Measurements from ENCODE around the gene OSBPL8. TPM values are rescaled to one million over a fixed set of nuclear protein-coding genes. Genes with fewer than 3 reads are reported as not detected.
"Not testable (repeated sequence)": the region's sequence is repeated elsewhere in the genome, so short reads cannot be mapped to it uniquely, and the experiment has no call there.

Gene OSBPL8
- total RNA-seq, 2 experiments from 2014 or later, result 69.8 to 73.7 TPM

DNA sequence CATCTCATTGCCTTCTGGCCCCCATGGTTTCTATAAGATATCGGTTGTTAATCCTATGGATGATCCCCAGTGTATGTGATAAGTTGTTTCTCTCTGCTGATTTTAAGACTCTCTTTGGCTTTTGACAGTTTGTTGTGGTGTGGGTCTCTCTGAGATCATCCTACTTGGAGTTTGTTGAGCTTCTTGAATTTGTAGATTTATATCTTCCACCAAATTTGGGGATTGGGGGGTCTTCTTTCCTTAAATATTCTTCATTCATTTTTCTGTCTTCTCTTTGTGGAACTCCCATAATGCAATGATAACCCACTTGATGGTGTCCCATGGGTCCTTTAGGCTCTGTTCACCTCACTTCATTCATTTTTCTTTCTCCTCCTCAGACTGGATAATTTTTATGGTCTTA is 191.3 kb downstream of the OSBPL8 start:
- H3K4me3 Mint-ChIP-seq, result no peak overlapping the region
- no peaks in the 10 kb centered on the region for H3K27me3 Mint-ChIP-seq
- H3K9me3 Mint-ChIP-seq, result peaks cover 12% of the 10 kb centered on the region
- H3K4me1 Mint-ChIP-seq (ENCODE audit: low read depth), result peaks cover 11% of the 10 kb centered on the region
- intact Hi-C loops (cut with micrococcal nuclease), result loop anchor here (5.0 kb wide), 1 partner anchor 89 kb away; no protein-coding TSS in a partner anchor
- H3K27ac Mint-ChIP-seq, result no peak overlapping the region
- CTCF ChIA-PET, result no interaction called here
- POLR2A ChIA-PET, result no interaction called here
- DNase-seq, result no peak
- peaks cover 71% of the 10 kb centered on the region for H3K36me3 Mint-ChIP-seq

DNA sequence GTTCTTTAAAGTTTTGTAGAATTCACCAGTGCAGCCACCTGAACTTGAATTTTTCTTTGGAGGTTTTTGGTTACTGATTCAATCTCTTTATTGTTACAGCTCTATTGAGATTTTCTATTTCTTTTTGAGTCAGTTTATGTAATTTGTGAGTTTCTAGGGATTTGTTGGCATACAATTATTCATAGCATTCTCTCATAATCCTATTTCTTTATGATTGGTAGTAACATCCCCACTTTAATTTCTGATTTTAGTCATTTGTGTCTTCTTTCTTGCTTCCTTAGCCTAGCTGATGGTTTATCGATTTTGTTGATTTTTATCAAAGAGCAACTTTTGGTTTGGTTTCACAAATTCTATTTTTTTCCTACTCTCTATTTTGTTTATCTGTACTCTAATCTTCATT is 193.4 kb downstream of the OSBPL8 start:
- intact Hi-C loops (cut with micrococcal nuclease), result loop anchor here (1.0 to 5.0 kb wide), 2 partner anchors 19 to 91 kb away; no protein-coding TSS in a partner anchor
- DNase-seq, result no peak
- Mint-ChIP-seq H3K27ac (no peak overlapping the region), H3K9me3 (peaks cover 12% of the 10 kb centered on the region), H3K27me3 (no peaks in the 10 kb centered on the region), H3K4me1 (ENCODE audit: low read depth) (peaks cover 11% of the 10 kb centered on the region), H3K36me3 (peaks cover 67% of the 10 kb centered on the region), H3K4me3 (no peak overlapping the region)
- CTCF ChIA-PET, result no interaction called here
- POLR2A ChIA-PET, result interaction anchor here (1.2 kb wide), 1 partner anchor 18 kb away, joined by 5 read pairs; the partner anchor contains the start of gene BBS10

DNA sequence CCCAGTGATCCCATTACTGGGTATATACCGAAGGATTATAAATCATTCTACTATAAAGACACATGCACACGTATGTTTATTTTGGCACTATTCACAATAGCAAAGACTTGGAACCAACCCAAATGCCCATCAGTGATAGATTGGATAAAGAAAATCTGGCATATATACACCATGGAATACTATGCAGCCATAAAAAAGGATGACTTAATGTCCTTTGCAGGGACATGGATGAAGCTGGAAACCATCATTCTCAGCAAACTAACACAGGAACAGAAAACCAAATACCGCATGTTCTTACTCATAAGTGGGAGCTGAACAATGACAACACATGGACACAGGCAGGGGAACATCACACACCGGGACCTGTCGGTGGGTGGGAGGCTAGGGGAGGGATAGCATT is 195.4 kb downstream of the OSBPL8 start:
- POLR2A ChIA-PET; DNase-seq; CTCF ChIA-PET; intact Hi-C loops (cut with micrococcal nuclease); H3K27me3 Mint-ChIP-seq; H3K4me3 Mint-ChIP-seq; H3K27ac Mint-ChIP-seq: not testable (repeated sequence)
- peaks cover 55% of the 10 kb centered on the region for H3K36me3 Mint-ChIP-seq
- peaks cover 11% of the 10 kb centered on the region for H3K4me1 Mint-ChIP-seq (ENCODE audit: low read depth)
- peaks cover 12% of the 10 kb centered on the region for H3K9me3 Mint-ChIP-seq

DNA sequence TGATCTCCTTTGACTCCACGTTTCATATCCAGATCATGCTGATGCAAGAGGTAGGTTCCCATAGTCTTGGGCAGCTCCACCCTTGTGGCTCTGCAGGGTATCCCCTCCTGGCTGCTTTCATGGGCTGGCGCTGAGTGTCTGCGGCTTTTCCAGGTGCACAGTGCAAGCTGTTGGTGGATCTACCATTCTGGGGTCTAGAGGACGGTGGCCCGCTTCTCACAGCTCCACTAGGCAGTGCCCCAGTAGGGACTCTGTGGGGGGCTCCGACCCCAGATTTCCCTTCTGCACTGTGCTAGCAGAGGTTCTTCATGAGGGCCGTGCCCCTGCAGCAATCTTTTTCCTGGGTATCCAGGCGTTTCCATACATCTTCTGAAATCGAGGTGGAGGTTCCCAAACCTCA is 199.3 kb downstream of the OSBPL8 start:
- peaks cover 6% of the 10 kb centered on the region for H3K9me3 Mint-ChIP-seq
- peaks cover 27% of the 10 kb centered on the region for H3K36me3 Mint-ChIP-seq
- H3K27me3 Mint-ChIP-seq, result no peaks in the 10 kb centered on the region
- DNase-seq, result no peak
- CTCF ChIA-PET, result no interaction called here
- H3K4me3 Mint-ChIP-seq, result no peak overlapping the region
- POLR2A ChIA-PET, result no interaction called here
- intact Hi-C loops (cut with micrococcal nuclease), result no loop called here
- no peaks in the 10 kb centered on the region for H3K4me1 Mint-ChIP-seq (ENCODE audit: low read depth)
- H3K27ac Mint-ChIP-seq, result no peak overlapping the region

DNA sequence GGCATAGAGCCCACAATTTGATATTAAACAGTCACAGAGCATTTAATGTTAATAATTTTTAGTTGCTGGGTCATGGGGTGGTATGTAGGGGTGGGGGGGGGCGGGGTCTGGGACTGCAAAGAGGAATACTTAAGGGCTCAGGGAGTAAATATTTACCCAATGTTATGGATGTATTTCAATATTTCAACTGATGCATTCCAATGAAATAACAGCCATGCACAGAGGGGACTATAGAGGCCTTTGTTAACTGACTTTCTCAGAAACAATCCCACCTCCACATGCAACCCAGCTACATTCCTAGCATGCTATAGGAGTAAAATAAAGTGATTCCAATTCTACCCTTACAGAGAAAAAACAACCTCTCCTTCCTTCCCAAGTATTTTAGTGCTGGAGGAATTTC is 203.5 kb downstream of the OSBPL8 start:
- ChIA-PET POLR2A (no interaction called here), CTCF (no interaction called here)
- DNase-seq, result no peak
- Mint-ChIP-seq H3K27ac (no peak overlapping the region), H3K9me3 (no peaks in the 10 kb centered on the region), H3K4me1 (ENCODE audit: low read depth) (no peaks in the 10 kb centered on the region), H3K27me3 (no peaks in the 10 kb centered on the region), H3K4me3 (no peak overlapping the region), H3K36me3 (peaks cover 10% of the 10 kb centered on the region)
- intact Hi-C loops (cut with micrococcal nuclease), result no loop called here

- Mint-ChIP-seq H3K36me3 (peaks cover 2% of the 10 kb centered on the region), H3K27ac (peak within 1 kb of the TSS; percentile 90), H3K4me3 (peak within 1 kb of the TSS; percentile 91), H3K9me3 (no peaks in the 10 kb centered on the region), H3K4me1 (ENCODE audit: low read depth) (peaks cover 25% of the 10 kb centered on the region), H3K27me3 (no peaks in the 10 kb centered on the region)
- intact Hi-C loops (cut with micrococcal nuclease), result loop anchor here (1.0 to 10.0 kb wide), 8 partner anchors 94 to 1811 kb away; partner anchors contain the start of genes ATXN7L3B, CAPS2, GLIPR1L1 and KRR1
- CTCF ChIA-PET, result interaction anchor here (0.8 to 2.5 kb wide), 18 partner anchors 9 to 863 kb away, joined by 3 to 11 read pairs (median 4); partner anchors contain the start of genes NAP1L1 and PHLDA1
- POLR2A ChIA-PET, result interaction anchor here (0.5 to 2.3 kb wide), 7 partner anchors 18 to 345 kb away, joined by 3 to 9 read pairs (median 4); partner anchors contain the start of genes OSBPL8 and PHLDA1
- DNase-seq, result peak; percentile 93
Observed at GRCh38 chr12:76348079-76348901, 211.3 kb downstream of the OSBPL8 start, which contains the start of gene BBS10. BBS10 (minus strand) TSS chr12:76348415; CDS start chr12:76348358, 57 bp downstream.

GRCh38 chr12:76346798-76347420 is 212.7 kb downstream of the OSBPL8 start:
- POLR2A ChIA-PET, result interaction anchor here (1.2 to 2.3 kb wide), 5 partner anchors 19 to 262 kb away, joined by 4 to 9 read pairs (median 5); partner anchors contain the start of genes NAP1L1 and OSBPL8
- DNase-seq, result peak; percentile 42
- CTCF ChIA-PET, result interaction anchor here (0.6 to 2.5 kb wide), 12 partner anchors 10 to 314 kb away, joined by 3 to 11 read pairs (median 4); partner anchors contain the start of gene NAP1L1
- Mint-ChIP-seq H3K9me3 (no peaks in the 10 kb centered on the region), H3K27ac (no peak overlapping the region), H3K4me3 (peak overlapping the region; percentile 91), H3K27me3 (no peaks in the 10 kb centered on the region), H3K36me3 (peaks cover 2% of the 10 kb centered on the region), H3K4me1 (ENCODE audit: low read depth) (peaks cover 26% of the 10 kb centered on the region)
- intact Hi-C loops (cut with micrococcal nuclease), result loop anchor here (1.0 to 10.0 kb wide), 14 partner anchors 19 to 1810 kb away; partner anchors contain the start of genes ATXN7L3B, CAPS2, GLIPR1 and GLIPR1L1

GRCh38 chr12:76346236-76346635 is 213.3 kb downstream of the OSBPL8 start:
- intact Hi-C loops (cut with micrococcal nuclease), result loop anchor here (2.0 to 10.0 kb wide), 7 partner anchors 96 to 1809 kb away; partner anchors contain the start of genes ATXN7L3B, CAPS2, GLIPR1L1 and ZDHHC17
- DNase-seq, result no peak
- CTCF ChIA-PET, result interaction anchor here (0.9 kb wide), 1 partner anchor 187 kb away, joined by 3 read pairs; no protein-coding TSS in a partner anchor
- no peaks in the 10 kb centered on the region for H3K9me3 Mint-ChIP-seq
- peaks cover 2% of the 10 kb centered on the region for H3K36me3 Mint-ChIP-seq
- no peak overlapping the region for H3K27ac Mint-ChIP-seq
- no peak overlapping the region for H3K4me3 Mint-ChIP-seq
- no peaks in the 10 kb centered on the region for H3K27me3 Mint-ChIP-seq
- POLR2A ChIA-PET, result no interaction called here
- H3K4me1 Mint-ChIP-seq (ENCODE audit: low read depth), result peaks cover 30% of the 10 kb centered on the region

DNA sequence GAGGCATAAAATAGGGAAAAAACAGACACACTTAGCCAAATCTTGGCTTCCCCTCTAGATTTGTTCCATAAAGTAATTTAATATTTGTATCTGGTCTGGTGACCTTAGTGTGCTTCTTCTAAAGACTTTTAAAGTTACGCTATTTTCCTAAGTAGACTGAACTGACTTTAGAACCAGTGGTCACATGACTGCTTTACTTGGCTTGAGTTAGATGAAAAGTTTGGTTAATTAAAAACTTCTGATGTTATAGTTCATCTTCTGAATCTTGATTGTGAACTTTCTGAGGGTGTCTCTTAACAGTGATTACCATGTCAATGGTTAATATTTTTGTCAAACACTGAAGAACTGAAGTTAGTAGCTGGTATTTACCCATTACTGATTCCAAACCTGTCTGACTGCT is 214.0 kb downstream of the OSBPL8 start:
- H3K4me3 Mint-ChIP-seq, result no peak overlapping the region
- no peaks in the 10 kb centered on the region for H3K27me3 Mint-ChIP-seq
- POLR2A ChIA-PET, result interaction anchor here (0.6 kb wide), 1 partner anchor 281 kb away, joined by 4 read pairs; no protein-coding TSS in a partner anchor
- no peaks in the 10 kb centered on the region for H3K9me3 Mint-ChIP-seq
- no peak overlapping the region for H3K27ac Mint-ChIP-seq
- H3K4me1 Mint-ChIP-seq (ENCODE audit: low read depth), result peaks cover 30% of the 10 kb centered on the region
- DNase-seq, result no peak
- CTCF ChIA-PET, result interaction anchor here (0.9 kb wide), 1 partner anchor 186 kb away, joined by 3 read pairs; no protein-coding TSS in a partner anchor
- intact Hi-C loops (cut with micrococcal nuclease), result loop anchor here (5.0 to 10.0 kb wide), 5 partner anchors 97 to 1808 kb away; partner anchors contain the start of genes ATXN7L3B, CAPS2, GLIPR1L1 and ZDHHC17
- peaks cover 2% of the 10 kb centered on the region for H3K36me3 Mint-ChIP-seq

DNA sequence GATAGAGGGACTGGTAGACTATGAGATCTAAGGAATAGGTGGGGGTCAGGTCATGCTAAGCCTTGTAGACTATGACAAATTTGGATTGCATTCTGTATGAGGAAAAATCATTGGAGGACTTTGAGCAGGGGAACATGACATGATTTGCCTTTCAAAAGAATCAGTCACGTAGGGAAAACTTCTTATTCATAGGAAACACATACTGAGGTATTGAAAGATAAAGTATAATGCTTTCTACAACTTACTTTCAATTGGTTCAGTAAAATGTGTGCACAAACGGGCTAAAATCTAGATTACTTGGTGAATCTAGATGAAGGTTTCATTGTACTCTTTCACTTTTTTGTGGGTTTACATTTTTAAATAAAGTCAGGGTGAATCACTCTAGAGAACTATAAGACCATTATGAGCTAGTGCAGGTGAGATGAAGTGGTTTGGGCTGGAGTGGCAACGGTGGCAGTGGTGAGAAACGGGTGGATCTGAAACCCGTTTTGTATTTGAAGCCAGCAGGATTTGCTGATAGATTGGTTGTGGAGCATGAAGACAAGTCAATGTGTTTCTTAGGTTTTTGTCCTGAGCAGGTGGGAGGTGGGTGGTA is 218.0 kb downstream of the OSBPL8 start:
- intact Hi-C loops (cut with micrococcal nuclease), result loop anchor here (10.0 kb wide), 2 partner anchors 423 to 1007 kb away; partner anchors contain the start of genes CAPS2, GLIPR1L1 and ZDHHC17
- DNase-seq, result no peak
- Mint-ChIP-seq H3K27ac (no peak overlapping the region), H3K9me3 (no peaks in the 10 kb centered on the region), H3K36me3 (peaks cover 2% of the 10 kb centered on the region), H3K27me3 (peaks cover 8% of the 10 kb centered on the region), H3K4me1 (ENCODE audit: low read depth) (peaks cover 11% of the 10 kb centered on the region), H3K4me3 (no peak overlapping the region)
- POLR2A ChIA-PET, result no interaction called here
- CTCF ChIA-PET, result no interaction called here

- Mint-ChIP-seq H3K27ac (no peak overlapping the region), H3K27me3 (peaks cover 8% of the 10 kb centered on the region), H3K4me3 (no peak overlapping the region), H3K9me3 (no peaks in the 10 kb centered on the region), H3K36me3 (no peaks in the 10 kb centered on the region), H3K4me1 (ENCODE audit: low read depth) (peaks cover 7% of the 10 kb centered on the region)
- ChIA-PET CTCF (no interaction called here), POLR2A (no interaction called here)
- DNase-seq, result no peak
- intact Hi-C loops (cut with micrococcal nuclease), result loop anchor here (10.0 kb wide), 2 partner anchors 424 to 1006 kb away; partner anchors contain the start of genes CAPS2, GLIPR1L1 and ZDHHC17
Observed at GRCh38 chr12:76340680-76341435, 218.7 kb downstream of the OSBPL8 start.

All from activated CD4-positive, alpha-beta memory T cell treated with anti-CD3 and anti-CD28 coated beads for 36 hours (primary cell).